CD1c-positive myeloid dendritic cell (primary cell): ENCODE results near the gene LCE1A.

Experiments
- DNase-seq: peaks from one replicate; pipeline ENCODE4 v3.0.0-alpha.2; 2016; ENCODE audit errors: extremely low spot score

LCE1A gene

GRCh38 chr1:152827173-152827572 is at the start of gene LCE1A:
Gene LCE1A, plus strand, starts transcription at chr1:152827473. Its CDS starts 0 bp downstream, at chr1:152827473.
- DNase-seq: no peak

GRCh38 chr1:152777510-152778137 is 49.6 kb upstream of the LCE1A start:
- DNase-seq: no peak

GRCh38 chr1:152783095-152783494 is 44.2 kb upstream of the LCE1A start:
- no peak for DNase-seq

GRCh38 chr1:152786077-152786476 is 41.2 kb upstream of the LCE1A start, which contains the start of gene LCE1E:
Gene LCE1E, plus strand, starts transcription at chr1:152786257. Its CDS starts 1,043 bp downstream, at chr1:152787300.
- no peak for DNase-seq

- no peak for DNase-seq
These were observed 31.6 kb upstream of the LCE1A start for GRCh38 chr1:152795686-152796085.

GRCh38 chr1:152796421-152796820 is 30.9 kb upstream of the LCE1A start, which contains the start of gene LCE1D:
Gene LCE1D, plus strand, starts transcription at chr1:152796721. Its CDS starts 1,074 bp downstream, at chr1:152797795.
- DNase-seq: no peak

GRCh38 chr1:152801333-152801732 is 25.9 kb upstream of the LCE1A start:
- DNase-seq: no peak

- DNase-seq: no peak
These were observed 20.7 kb upstream of the LCE1A start, which contains the start of gene LCE1C for GRCh38 chr1:152806576-152806975. Gene LCE1C, minus strand, starts transcription at chr1:152806651. Its CDS starts 1,173 bp downstream, at chr1:152805478.

- no peak for DNase-seq
These were observed 16.2 kb upstream of the LCE1A start for GRCh38 chr1:152811050-152811449.

- no peak for DNase-seq
These were observed 15.6 kb upstream of the LCE1A start, which contains the start of gene LCE1B for GRCh38 chr1:152811671-152812070. Gene LCE1B, plus strand, starts transcription at chr1:152811971. Its CDS starts 476 bp downstream, at chr1:152812447.

GRCh38 chr1:152817309-152817708 is 10.0 kb upstream of the LCE1A start:
- DNase-seq: no peak

GRCh38 chr1:152823294-152823693 is 4.0 kb upstream of the LCE1A start:
- DNase-seq: no peak

- no peak for DNase-seq
These were observed 2.3 kb upstream of the LCE1A start for GRCh38 chr1:152824964-152825363.

- no peak for DNase-seq
These were observed 9.6 kb downstream of the LCE1A start for GRCh38 chr1:152836870-152837269.

GRCh38 chr1:152842556-152842955 is 15.3 kb downstream of the LCE1A start, which contains the start of gene LCE6A:
Gene LCE6A, plus strand, starts transcription at chr1:152842856. Its CDS starts 665 bp downstream, at chr1:152843521.
- no peak for DNase-seq

- DNase-seq: no peak
These were observed 28.4 kb downstream of the LCE1A start for GRCh38 chr1:152855661-152856060.

- no peak for DNase-seq
These were observed 30.8 kb downstream of the LCE1A start for GRCh38 chr1:152858062-152858461.

- no peak for DNase-seq
These were observed 32.4 kb downstream of the LCE1A start, which contains the start of gene LCE7A for GRCh38 chr1:152859696-152860095. Gene LCE7A, plus strand, starts transcription at chr1:152859996. Its CDS starts 702 bp downstream, at chr1:152860698.

- no peak for DNase-seq
These were observed 32.9 kb downstream of the LCE1A start for GRCh38 chr1:152860129-152860528.

GRCh38 chr1:152861374-152861773 is 34.1 kb downstream of the LCE1A start:
- DNase-seq: no peak

GRCh38 chr1:152864443-152864842 is 37.2 kb downstream of the LCE1A start:
- no peak for DNase-seq

GRCh38 chr1:152866321-152866720 is 39.0 kb downstream of the LCE1A start:
- no peak for DNase-seq

GRCh38 chr1:152869808-152870419 is 42.6 kb downstream of the LCE1A start:
- DNase-seq: peak; percentile 66
